HG02798 (cell line): Measurements from ENCODE around the gene TCEANC2.
"Not testable (repeated sequence)": the region's sequence is repeated elsewhere in the genome, so short reads cannot be mapped to it uniquely, and the experiment has no call there.

Experiments used
- ATAC-seq: cut with Tn5 transposase; IDR thresholded peaks from one replicate; pipeline ENCODE4 v1.9.1; 2021; ENCODE audit warnings: mild to moderate bottlenecking; ENCODE audit not compliant: unreplicated experiment, poor library complexity

Gene TCEANC2

DNA sequence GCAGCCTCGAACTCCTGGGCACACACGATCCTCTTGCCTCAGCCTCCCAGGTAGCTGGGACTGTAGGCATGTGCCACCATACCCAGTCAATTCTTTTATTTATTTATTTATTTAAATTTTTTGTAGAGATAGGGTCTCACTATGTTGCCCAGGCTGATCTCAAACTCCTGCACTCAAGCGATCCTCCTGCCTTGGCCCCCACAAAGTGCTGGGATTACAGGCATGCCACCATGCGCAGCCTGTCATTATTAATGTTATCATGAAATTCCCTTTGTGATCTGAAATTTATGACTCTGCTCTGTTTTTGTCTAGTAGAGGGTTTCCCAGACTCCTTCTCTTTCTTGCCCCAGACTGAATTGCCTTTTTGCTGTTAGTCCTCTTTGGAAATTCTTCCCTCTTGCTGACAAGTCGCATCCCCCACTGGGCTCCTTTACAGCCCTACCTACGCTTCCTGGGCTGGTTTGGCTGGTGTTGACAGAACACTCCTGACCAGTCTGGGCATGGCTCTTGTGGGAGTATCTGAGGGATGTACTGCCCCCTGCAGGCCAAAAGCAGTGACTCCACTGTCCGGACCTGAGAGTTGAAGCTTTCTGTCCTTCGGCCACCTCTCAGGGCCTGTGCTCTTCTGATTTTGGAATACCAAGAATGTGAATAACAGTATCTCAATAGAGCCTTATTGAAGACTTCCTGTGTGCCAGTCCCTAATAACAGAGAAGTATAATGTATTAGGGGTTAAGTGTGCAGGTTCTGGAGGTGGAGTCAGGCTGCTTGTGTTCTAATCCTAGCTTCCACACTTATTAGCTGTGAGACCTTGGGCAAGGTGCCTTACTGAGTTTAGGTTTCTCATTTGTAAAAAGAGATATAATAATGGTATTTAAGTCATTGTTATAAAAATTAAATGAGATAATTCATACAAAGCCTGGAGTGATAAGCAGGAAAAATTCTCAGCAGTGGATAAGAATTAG is 28.2 kb downstream of the TCEANC2 start:
- ATAC-seq = peak; percentile 80

DNA sequence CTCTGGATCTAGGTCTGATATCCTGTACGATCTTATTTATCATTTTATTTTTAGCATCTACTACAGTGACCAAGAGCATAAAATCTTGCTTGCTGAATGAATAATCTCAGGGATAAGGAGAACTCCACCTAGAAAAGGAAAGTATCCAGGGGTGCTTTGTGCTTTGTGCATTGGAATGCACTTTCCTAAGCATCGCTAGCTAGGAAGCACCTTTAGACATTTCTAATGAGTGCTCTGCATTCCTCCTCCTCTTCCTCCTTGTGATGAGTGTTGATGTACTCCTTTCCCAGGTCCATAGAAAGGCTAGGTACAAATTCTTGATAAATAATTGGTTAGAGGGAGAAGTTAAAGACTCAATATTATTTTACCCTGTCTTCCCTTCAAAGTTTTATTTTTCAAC is 31.4 kb downstream of the TCEANC2 start:
- ATAC-seq = no peak

DNA sequence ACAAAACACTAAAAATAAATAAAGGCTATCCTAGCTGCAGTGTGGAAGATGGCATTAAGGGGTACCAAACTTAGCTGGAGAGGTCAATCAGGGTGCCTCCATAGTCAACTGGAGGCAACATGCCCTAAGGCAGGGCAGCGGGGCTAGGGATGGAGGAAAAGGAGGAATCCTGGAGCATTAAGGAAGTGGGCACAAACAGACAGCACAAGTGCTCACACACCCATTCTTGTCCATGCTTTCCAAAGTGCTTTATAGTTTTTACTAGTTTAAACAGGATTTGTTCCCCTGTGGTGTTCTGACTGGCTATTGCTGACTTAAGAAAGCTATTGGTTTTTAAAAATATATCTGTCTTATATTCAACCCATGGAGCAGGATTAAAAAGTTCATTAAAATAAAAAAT is 33.3 kb downstream of the TCEANC2 start:
- no peak for ATAC-seq

DNA sequence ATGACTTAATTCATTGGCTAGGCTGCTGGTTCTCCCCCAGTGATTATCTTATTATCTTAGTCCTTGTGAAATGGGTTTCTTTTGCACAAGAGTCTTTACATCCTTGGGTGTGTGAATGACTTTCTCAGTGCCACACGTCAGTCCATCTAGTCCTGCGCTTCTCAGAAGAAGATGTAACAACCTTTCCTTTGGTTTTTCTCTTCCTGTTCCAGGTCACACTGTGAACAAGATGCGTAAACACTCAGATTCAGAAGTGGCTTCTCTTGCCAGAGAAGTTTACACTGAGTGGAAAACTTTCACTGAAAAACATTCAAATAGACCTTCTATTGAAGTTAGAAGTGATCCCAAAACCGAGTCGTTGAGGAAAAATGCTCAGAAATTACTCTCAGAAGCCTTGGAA is 35.0 kb downstream of the TCEANC2 start:
- ATAC-seq = no peak

DNA sequence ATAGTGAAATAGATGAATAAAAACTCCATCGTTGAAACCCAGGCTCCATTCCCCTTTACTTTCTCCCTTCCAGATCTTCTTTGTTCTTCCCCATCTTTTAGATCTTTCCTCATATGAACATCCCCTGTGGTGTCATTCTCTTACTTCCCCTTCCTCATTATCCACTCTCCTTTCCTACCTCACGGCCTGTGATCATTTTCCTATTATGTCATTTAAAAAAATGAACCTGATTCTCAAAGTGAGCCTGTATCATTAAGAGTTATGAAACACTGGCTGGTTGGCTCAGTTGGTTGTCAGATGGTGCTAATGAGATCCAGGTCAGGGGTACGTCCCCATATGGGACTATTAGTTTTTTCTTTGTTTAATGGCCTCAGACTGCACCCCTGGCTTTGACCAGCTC is 38.3 kb downstream of the TCEANC2 start:
- ATAC-seq = no peak

DNA sequence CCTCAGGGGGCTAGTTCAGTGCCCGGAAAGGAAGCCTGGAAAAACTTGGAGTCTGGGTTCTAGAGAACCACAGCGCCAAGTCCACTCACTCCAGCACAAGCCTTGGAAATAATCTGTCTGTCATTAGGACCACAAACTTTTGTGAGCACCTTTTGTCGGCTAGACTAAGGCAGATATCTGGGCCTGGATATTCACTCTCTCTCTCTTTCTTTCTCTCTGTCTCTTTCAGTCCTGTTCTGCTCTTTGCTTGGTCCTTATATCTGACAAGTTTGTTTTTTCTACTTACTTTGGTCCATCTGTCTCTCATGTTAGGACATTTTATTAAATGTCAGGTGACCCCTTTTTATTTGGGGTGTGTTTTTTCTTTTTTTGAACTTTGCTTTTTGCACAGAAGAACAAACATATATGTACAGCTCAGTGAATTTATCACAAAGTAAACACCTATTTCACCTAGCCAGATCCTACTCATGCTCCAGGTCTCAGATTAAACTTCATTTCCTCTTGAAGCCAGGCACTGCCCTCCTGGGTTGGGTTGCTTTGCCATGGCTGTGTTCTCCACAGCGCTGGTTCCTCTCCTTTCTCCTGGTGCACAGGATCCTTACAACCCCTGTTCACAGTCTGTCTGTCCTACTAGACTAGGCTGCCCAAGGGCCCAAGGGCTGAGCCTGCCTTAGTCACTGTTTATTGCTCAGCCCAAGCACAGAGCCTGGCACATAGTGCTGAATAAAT is 40.8 kb downstream of the TCEANC2 start:
- ATAC-seq = no peak

DNA sequence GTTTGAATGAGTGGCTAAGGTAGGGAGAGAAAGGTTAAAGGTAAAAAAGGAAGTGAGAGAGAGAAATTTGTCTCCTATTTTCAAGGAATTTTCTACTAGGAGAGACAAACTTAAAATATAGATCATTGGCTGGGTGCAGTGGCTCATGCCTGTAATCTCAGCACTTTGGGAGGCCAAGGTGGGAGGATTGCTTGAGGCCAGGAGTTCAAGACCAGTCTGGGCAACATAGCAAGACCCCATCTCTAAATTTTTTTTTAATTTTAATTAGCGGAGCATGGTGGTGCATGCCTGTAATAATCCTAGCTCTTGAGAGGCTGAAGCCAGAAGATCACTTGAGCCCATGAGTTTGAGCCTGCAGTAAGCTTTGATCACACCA is 41.3 kb downstream of the TCEANC2 start:
- ATAC-seq = not testable (repeated sequence)

DNA sequence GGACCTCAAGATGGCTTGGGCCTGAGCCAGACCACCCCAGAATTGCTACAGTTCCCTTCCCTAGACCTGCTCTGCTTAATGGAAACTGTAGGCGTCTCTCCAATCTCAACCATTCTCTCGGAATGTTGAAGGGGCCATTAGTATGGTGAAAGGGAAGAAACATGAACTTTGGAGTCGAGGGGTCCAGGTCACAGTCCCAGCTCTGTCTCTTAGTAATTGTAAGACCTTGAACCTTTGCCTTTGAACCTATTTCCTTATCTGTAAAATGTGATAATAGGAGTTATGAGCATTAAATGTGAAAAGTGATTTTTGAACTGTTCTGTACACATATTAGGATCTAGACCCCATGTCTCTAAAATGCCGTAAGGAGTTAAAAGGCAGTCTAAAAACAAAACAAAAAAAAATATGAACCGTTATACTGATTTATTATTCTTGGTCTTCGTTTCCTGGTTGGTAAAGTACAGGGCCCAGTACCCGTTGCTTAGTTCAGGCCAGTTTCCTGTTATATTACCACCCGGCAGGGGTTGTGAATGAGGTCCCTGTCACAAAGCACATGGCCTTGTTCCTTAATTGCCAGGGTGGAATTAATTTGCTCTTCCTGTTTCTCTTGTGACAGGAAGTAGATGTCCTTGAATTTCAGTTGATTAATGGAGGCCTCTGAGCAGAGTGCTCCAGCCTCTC is 42.3 kb downstream of the TCEANC2 start:
- ATAC-seq = no peak

DNA sequence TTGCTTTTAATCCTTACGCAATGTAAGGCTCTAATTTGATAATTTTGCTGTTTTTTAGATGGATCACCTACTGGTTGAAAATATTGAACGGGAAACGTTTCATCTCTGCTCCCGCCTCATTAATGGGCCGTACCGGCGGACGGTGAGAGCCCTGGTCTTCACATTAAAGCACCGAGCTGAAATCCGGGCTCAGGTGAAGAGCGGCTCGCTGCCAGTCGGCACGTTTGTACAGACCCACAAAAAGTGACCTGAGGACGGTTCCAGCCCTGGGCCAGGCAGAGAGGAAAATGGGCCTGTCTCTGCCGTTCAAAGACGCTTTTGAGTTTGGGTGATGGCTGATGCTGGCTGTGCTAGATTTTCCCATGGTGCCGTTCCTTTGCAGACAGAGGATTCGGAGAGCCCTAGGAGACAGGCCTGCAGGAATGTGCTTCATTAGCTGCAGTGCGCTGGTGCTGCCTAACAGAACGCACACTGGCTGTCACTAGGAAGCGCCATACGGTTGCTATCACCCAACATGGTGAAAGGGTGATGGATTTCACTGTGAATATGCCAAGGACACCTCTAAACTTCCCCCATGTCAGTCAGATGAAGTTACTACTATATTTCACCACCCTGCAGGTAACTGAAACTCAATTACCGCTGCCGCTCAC is 42.9 kb downstream of the TCEANC2 start:
- ATAC-seq = no peak

DNA sequence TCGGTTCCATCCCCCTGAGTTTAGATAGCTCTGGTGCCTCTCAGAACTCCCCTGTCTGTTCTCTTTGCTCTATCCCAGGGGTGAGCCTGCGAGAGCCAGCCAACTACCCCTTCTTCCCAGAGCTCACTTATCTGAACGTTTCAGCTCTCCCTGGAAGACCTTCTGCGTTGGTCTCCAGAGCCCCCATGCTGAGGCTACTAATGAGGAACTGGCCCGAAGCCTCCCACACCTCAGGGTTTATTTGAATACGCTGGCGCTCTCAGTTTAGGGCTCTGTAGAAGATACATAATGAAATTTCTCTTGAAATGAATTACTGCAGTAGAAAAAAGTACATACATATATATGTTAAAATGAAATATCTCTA is 43.5 kb downstream of the TCEANC2 start:
- ATAC-seq = no peak

DNA sequence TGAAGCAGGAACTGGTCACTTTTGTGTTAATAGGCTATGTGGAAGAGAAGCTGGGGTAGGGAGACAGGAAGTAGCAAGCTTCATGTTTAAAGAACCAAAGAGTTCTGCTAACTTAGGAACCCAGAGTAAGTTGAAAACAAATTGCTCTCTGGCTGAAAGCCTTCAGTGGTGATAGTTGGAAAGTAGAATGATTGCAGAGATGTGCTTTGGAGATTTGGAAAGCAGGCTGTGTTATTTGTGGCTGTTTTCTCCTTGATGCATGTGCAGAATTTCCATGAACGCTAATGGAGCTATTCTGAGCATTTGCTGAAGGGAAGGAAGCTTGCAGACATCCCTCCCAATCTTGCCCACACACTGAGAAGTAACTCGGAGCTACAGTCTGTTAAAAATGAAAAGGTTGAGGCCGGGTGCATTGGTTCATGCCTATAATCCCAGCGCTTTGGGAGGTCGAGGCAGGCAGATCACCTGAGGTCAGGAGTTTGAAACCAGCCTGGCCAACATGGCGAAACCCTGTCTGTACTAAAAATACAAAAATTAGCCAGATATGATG is 45.7 kb downstream of the TCEANC2 start:
- no peak for ATAC-seq

DNA sequence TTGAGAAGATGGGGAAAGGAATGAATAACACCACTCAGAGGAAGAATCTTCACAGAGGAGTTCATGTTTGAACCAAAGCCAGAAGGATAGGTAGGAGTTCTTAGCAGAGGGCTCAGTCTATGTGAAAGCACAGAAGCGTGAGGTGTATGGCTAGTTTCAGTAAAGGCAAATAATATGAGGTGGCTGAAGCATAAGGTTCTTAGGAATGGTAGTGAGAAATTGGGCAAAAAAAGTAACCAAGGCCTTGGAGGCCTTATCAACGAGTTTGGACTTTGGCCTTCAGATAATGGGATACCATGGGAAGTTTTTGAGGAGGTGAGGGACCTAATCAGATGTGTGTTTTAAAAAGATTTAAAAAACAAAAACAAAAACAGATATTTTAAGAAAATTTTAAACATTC is 47.1 kb downstream of the TCEANC2 start:
- ATAC-seq = no peak

DNA sequence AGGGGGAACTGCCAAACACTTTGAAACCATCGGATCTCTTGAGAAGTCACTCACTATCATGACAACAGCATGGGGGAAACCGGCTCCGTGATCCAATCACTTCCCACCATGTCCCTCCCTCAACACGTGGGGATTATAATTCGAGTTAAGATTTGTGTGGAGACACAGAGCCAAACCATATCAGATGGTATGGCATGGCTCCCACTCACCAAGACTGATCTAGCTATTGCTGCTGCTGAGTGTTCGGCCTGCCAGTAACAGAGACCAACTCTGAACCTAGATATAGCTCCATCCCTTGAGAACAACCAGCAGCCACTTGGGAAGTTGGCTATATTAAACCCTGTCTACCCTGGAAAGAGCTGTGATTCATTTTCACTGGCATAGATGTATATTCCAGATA is 50.0 kb downstream of the TCEANC2 start:
- no peak for ATAC-seq

DNA sequence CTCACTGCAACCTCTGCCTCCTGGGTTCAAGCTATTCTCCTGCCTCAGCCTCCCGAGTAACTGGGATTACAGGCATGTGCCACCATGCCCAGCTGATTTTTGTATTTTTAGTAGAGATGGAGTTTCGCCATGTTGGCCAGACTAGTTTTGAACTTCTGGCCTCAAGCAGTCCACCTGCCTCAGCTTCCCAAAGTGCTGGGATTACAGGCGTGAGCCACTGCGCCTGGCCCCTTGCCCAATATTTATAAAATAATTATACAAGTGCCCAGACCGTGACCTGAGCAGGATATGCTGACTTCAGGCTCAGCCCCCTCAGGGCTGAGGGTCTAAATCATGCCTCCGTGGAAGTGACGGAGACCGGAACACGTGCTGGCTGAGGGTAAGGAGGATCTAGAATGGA is 51.2 kb downstream of the TCEANC2 start:
- ATAC-seq = not testable (repeated sequence)

DNA sequence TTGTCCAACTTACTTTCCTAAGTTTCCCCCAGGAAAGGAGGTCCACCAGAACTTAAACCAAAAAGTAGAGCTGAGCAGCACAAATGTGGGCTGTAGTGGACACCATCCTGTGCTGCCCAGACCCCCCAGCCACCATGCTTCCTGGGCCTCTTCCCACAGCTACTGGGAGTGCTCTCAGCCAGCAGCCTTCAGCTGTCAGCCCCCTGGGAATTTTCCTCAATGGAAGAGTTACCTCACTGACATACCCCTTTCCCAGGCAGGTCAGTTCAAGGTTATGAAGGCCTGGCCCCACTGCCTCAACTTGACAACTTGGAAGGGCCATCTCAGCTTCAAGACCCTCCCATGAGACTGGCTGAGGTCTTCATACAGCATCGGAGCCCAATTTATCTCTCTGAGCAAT is 51.7 kb downstream of the TCEANC2 start:
- ATAC-seq = no peak

DNA sequence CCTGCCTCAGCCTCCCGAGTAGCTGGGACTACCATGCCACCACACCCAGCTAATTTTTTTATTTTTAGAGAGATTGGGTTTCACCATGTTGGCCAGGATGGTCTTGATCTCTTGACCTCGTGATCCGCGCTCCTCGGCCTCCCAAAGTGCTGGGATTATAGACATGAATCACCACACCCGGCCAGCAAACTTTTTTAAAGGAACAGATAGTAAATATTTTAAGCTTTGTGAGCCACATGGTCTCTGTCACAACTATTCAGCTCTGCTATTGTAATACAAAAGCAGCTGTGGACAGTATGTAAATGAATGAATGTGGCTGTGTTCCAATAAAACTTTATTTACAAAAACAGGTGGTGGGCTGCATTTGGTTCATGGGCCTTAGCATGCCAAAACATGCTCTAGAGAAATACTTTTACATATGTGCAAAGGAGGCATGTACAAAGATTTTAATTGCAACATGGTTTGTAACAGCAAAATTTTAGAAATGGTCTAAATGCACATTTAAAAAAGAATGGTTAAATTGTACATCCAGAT is 52.4 kb downstream of the TCEANC2 start:
- ATAC-seq = no peak

DNA sequence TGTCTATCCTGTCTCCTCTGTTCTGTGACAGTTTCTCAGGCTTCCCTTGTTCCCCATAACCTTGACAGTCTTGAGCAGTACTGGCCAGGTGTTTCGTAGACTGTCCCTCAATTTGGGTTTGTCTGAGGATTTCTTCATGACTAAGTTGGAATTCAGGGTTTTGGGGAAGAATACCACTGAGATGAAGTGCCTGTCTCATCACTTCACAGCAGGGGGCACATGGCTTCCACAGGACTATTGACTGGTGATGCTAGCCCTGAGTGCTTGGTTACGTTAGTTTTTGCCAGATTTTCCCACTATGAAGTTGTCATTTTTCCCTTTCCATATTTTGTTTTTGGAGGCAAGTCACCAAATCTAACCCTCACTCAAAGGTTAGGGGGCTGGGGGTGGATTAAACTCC is 53.7 kb downstream of the TCEANC2 start:
- no peak for ATAC-seq

DNA sequence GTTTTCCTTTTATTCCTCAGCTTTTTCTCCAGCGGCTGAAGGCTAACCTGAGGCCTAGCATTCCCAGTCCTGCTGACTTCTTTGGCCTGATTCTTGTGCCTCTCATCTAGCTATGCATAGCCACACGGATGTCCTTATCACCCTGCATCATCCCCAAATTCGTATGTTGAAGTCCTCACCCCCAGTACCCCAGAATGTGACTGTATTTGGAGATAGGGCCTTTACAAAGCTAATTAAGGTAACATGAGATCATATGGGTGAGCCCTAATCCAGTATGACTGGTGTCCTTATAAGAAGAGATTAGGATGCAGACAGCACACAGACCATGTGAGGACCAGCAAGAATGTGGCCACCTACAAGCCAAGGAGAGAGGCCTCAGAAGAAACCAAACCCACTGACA is 54.7 kb downstream of the TCEANC2 start:
- no peak for ATAC-seq

DNA sequence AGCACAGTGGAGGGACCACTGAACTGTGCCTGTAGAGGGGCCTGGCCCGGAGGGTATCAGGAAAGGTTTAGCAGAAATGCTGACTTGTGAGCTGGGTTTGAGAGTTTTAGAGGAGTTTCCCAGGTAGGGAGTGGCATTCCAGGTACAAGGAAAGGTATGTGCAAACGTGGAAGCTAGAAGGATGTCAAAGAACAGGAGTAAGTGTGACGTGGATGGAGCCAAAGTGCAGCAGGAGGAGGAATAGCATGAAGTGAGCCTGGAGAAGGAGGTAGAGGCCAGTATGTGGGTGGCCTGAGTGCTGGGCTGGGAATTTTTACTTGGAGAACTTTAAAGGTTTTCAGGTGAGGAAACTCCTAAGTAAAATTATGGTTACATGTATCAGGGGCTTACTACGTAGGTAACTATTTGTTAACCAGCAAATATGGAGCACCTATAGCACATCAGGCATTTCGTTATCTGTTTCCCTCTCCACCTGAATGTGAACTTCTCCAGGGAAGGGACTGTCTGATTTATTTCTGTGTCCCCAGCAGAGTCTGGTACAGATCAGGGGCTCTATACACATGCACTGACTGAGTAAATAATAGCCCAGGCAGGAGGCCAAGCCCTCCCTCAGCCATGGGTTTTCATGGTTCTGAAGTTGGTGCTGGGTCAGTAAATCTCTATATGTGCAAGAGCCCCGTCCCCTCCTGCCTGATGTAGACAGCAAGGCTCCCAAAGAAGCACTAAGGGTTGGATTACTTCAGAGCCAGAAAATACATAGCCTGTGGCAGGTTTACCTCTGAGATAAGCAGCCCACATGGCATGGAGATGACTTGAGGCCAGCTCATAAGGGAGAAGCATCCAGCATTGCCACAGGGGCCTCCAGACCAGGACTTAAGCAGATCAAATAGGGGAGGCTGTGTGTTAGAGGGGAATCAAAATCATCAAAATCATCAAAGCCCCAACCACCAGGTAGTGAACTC is 56.0 kb downstream of the TCEANC2 start:
- ATAC-seq = no peak
